A673 (cell line): ENCODE measurements around the gene ADCY4. TPM values are rescaled to one million over a fixed set of nuclear protein-coding genes. Genes with fewer than 3 reads are reported as not detected.

Experiments
- BruUV-seq: library from RNA; stranded (reverse); fragments of 400-500 nt; replicated peaks from 2 replicates; lab custom pipeline; 2021; lab: Mats Ljungman, UMichigan
- CTCF ChIA-PET: fragments of 300-600 bp; sonication (Branson Sonifier 250); formaldehyde crosslinking; loops from one replicate; lab custom pipeline; 2022; ENCODE audit warnings: antibody characterized with exemption; lab: Charles Lee
- POLR2A ChIA-PET: fragments of 300-600 bp; sonication (Branson Sonifier 250); formaldehyde crosslinking; loops from one replicate; lab custom pipeline; 2022; ENCODE audit warnings: antibody characterized with exemption; ENCODE audit not compliant: low non-redundant PET; lab: Charles Lee
- DNase-seq: peaks from one replicate; pipeline ENCODE4 v3.0.0-alpha.2; 2015; ENCODE audit warnings: low spot score
- H3K27ac ChIP-seq: fragments of 200-600 bp; sonication (generic); 2 replicates; pipeline ENCODE4 v1.5.1; 2016; ENCODE audit warnings: mixed run types, low read depth, mild to moderate bottlenecking, mixed read lengths, antibody characterized with exemption, low read length; ENCODE audit not compliant: poor library complexity, severe bottlenecking
- H3K27me3 ChIP-seq: fragments of 200-600 bp; sonication (generic); replicated peaks from 2 replicates; pipeline ENCODE4 v1.6.1; 2017; ENCODE audit warnings: mixed run types, low read depth, mild to moderate bottlenecking, mixed read lengths, antibody characterized with exemption, low read length; ENCODE audit not compliant: insufficient read depth, poor library complexity
- H3K36me3 ChIP-seq: fragments of 200-600 bp; sonication (generic); 2 replicates; pipeline ENCODE4 v1.6.1; 2016; ENCODE audit warnings: mixed run types, mild to moderate bottlenecking, mixed read lengths, antibody characterized with exemption, low read length; ENCODE audit not compliant: insufficient read depth, poor library complexity, severe bottlenecking
- H3K4me1 ChIP-seq: fragments of 200-600 bp; sonication (generic); 2 replicates; pipeline ENCODE4 v1.6.1; 2017; ENCODE audit warnings: mixed run types, mild to moderate bottlenecking, mixed read lengths, antibody characterized with exemption, low read length; ENCODE audit not compliant: insufficient read depth, poor library complexity, severe bottlenecking
- H3K4me3 ChIP-seq: fragments of 200-600 bp; sonication (generic); 2 replicates; pipeline ENCODE4 v1.5.1; 2016; ENCODE audit warnings: low read depth, mixed run types, mild to moderate bottlenecking, mixed read lengths, low read length; ENCODE audit not compliant: poor library complexity, severe bottlenecking
- H3K9me3 ChIP-seq: fragments of 200-600 bp; sonication (generic); 2 replicates; pipeline ENCODE4 v1.6.1; 2016; ENCODE audit warnings: mixed run types, low read depth, mild to moderate bottlenecking, mixed read lengths, antibody characterized with exemption, low read length; ENCODE audit not compliant: poor library complexity, severe bottlenecking
- EZH2 ChIP-seq: fragments of 200-600 bp; sonication (generic); IDR thresholded peaks from 2 replicates; pipeline ENCODE4 v1.6.1; 2017; ENCODE audit warnings: borderline replicate concordance, low read depth, mild to moderate bottlenecking, mixed read lengths, antibody characterized with exemption, low read length; ENCODE audit not compliant: poor library complexity, severe bottlenecking
- intact Hi-C: fragments of 100-400 bp; cut with micrococcal nuclease; formaldehyde crosslinking; loops from one replicate; pipeline ENCODE4 v1.10.0; 2022; ENCODE audit not compliant: unreplicated experiment
- total RNA-seq: library from RNA; stranded (reverse); gene quantifications from 2 replicates; pipeline ENCODE4 v1.2.3, GENCODE V29; 2021
- TF ChIP-seq, protein P1 (sequence below): fragments of 300-800, 200-600 bp; sonication (generic); conservative IDR thresholded peaks from 2 replicates; pipeline ENCODE4 v1.5.1; 2017; ENCODE audit warnings: low read depth, mild to moderate bottlenecking, antibody characterized with exemption, low read length, moderate library complexity, mixed read lengths

Gene ADCY4
- total RNA-seq, 1 experiment from 2014 or later = 0.84 TPM

DNA sequence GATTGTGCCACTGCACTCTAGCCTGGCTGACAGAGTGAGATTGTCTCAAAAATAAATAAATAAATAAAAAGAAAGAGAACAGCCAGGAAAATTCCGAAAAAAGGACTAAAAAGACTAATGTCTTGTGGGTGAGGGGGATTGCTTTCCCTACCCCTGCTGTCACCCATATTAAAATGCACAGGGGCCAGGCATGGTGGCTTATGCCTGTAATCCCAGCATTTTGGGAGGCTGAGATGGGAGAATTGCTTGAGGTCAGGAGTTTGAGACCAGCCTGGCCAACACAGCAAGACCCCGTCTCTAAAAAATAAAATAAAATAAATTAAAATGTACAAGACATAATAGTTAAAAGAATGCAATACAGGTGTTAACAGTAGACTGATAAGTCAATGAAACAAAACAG lies 41.3 kb downstream of the ADCY4 start:
- ChIA-PET POLR2A (no interaction called here), CTCF (no interaction called here)
- intact Hi-C loops = no loop called here
- Histone ChIP-seq H3K4me1 (no peaks in the 10 kb centered on the region), H3K4me3 (no peak overlapping the region), H3K36me3 (no peaks in the 10 kb centered on the region), H3K9me3 (no peaks in the 10 kb centered on the region), H3K27me3 (no peaks in the 10 kb centered on the region), H3K27ac (no peak overlapping the region)
- DNase-seq = no peak
- BruUV-seq = no TSS peak
- TF ChIP-seq EZH2 = no peak
- TF ChIP-seq, protein P1, sequence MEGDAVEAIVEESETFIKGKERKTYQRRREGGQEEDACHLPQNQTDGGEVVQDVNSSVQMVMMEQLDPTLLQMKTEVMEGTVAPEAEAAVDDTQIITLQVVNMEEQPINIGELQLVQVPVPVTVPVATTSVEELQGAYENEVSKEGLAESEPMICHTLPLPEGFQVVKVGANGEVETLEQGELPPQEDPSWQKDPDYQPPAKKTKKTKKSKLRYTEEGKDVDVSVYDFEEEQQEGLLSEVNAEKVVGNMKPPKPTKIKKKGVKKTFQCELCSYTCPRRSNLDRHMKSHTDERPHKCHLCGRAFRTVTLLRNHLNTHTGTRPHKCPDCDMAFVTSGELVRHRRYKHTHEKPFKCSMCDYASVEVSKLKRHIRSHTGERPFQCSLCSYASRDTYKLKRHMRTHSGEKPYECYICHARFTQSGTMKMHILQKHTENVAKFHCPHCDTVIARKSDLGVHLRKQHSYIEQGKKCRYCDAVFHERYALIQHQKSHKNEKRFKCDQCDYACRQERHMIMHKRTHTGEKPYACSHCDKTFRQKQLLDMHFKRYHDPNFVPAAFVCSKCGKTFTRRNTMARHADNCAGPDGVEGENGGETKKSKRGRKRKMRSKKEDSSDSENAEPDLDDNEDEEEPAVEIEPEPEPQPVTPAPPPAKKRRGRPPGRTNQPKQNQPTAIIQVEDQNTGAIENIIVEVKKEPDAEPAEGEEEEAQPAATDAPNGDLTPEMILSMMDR = no peak

DNA sequence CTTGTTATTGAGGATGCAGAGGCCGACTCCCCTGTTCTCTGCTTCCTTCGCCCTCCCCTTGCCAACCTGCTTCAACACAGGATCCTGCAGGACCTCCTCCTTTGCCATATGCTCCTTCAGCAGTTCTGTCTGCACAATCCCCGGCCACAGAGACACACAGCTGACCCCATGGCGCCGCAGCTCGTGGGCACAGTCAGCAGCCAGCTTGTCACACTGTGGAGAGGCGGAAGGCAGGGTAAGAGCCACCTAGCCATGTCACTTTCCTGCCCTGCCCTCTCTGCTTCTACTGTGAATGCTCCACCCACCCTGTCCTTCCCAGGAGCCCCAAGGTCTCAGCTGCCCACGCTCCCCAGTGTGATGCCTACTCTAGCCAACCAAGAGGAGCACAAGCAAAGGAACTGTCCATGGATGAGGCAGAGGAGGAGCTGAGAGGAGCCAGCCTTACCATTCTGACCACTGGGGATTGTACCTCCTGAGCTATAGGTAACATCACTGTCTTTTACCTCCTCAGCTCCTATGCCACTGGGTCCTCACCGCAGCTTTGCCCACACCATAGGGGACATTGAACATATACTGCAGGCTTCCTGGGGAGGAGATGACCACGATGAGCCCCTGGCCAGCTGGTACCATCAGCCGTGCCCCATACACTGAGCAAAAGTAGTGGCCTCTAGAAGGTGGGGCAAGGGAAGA lies 42.6 kb downstream of the ADCY4 start:
- BruUV-seq = no TSS peak
- no peak for DNase-seq
- Histone ChIP-seq H3K27me3 (no peaks in the 10 kb centered on the region), H3K36me3 (no peaks in the 10 kb centered on the region), H3K4me1 (no peaks in the 10 kb centered on the region), H3K4me3 (no peak overlapping the region), H3K9me3 (no peaks in the 10 kb centered on the region), H3K27ac (no peak overlapping the region)
- TF ChIP-seq, protein P1 = no peak
- TF ChIP-seq EZH2 = no peak
- ChIA-PET CTCF (no interaction called here), POLR2A (no interaction called here)
- intact Hi-C loops = no loop called here

DNA sequence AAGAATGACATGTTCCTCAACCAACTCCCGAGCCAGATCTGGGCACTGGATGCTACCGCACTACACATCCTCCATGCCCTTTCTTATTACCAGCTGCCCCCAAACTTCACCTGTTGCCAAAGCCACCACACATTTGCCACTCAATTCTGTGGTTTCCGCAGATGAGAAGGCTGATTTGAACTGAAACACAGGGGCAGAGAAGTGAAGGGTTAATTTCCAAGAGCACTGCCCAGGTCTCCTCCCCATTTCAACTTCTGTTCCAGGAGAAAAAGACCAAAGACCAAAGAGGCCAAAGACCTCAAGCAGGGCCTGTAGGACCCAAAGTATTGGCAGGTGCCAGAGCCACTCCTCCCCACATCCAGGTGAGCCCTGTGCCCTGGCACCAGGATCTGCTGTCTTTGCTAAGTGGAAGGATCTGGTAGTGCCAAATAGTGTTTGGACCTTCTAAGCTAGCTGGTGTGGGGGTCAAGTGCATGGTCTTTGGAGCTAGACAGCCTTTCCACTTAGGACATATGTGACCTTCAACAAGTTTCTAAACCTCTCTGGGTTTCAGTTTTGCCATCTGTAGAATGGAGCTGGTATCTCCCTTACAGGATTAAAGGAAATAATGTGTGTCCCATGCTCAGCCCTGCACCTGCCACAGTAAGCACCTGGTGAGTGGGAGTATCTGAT lies 43.3 kb downstream of the ADCY4 start:
- TF ChIP-seq, protein P1 = no peak
- no peak for TF ChIP-seq EZH2
- intact Hi-C loops = no loop called here
- CTCF ChIA-PET = no interaction called here

More for the DNA sequence above, 43.3 kb downstream of the ADCY4 start:
- Histone ChIP-seq H3K36me3 (no peaks in the 10 kb centered on the region), H3K4me3 (no peak overlapping the region), H3K9me3 (no peaks in the 10 kb centered on the region), H3K27me3 (no peaks in the 10 kb centered on the region), H3K4me1 (no peaks in the 10 kb centered on the region), H3K27ac (no peak overlapping the region)
- POLR2A ChIA-PET = no interaction called here
- no peak for DNase-seq
- no TSS peak for BruUV-seq
